ENCODE results near the gene MAP4K2.

MAP4K2 gene

GRCh38 chr11:64777449-64778222, 25.4 kb downstream of the MAP4K2 start:
- TF ChIP-seq CTCF (conservative IDR thresholded peaks at IDR 0.05; ENCODE audit: low read depth, low read length) = no peak
- no peak for DNase-seq (ENCODE audit: low read depth)
- peak overlapping the region; percentile 77 for H3K4me3 ChIP-seq (ENCODE audit: low read length)

- no peak for TF ChIP-seq CTCF (conservative IDR thresholded peaks at IDR 0.05; ENCODE audit: low read depth, low read length)
- DNase-seq (ENCODE audit: low read depth) = no peak
- H3K4me3 ChIP-seq (ENCODE audit: low read length) = peak overlapping the region; percentile 77
These were observed 26.1 kb downstream of the MAP4K2 start for GRCh38 chr11:64776875-64777274.

- DNase-seq (ENCODE audit: low read depth) = no peak
- no peak for TF ChIP-seq CTCF (conservative IDR thresholded peaks at IDR 0.05; ENCODE audit: low read depth, low read length)
- peak overlapping the region; percentile 77 for H3K4me3 ChIP-seq (ENCODE audit: low read length)
These were observed 26.6 kb downstream of the MAP4K2 start for GRCh38 chr11:64776425-64776824.

GRCh38 chr11:64774144-64774543, 28.9 kb downstream of the MAP4K2 start:
- no peak overlapping the region for H3K4me3 ChIP-seq (ENCODE audit: low read length)
- no peak for TF ChIP-seq CTCF (conservative IDR thresholded peaks at IDR 0.05; ENCODE audit: low read depth, low read length)
- DNase-seq (ENCODE audit: low read depth) = no peak

GRCh38 chr11:64772303-64773018, 30.6 kb downstream of the MAP4K2 start:
- DNase-seq (ENCODE audit: low read depth) = no peak
- no peak overlapping the region for H3K4me3 ChIP-seq (ENCODE audit: low read length)
- no peak for TF ChIP-seq CTCF (conservative IDR thresholded peaks at IDR 0.05; ENCODE audit: low read depth, low read length)

GRCh38 chr11:64771861-64772260, 31.2 kb downstream of the MAP4K2 start:
- DNase-seq (ENCODE audit: low read depth) = no peak
- TF ChIP-seq CTCF (conservative IDR thresholded peaks at IDR 0.05; ENCODE audit: low read depth, low read length) = no peak
- H3K4me3 ChIP-seq (ENCODE audit: low read length) = no peak overlapping the region

- TF ChIP-seq CTCF (conservative IDR thresholded peaks at IDR 0.05; ENCODE audit: low read depth, low read length) = no peak
- no peak for DNase-seq (ENCODE audit: low read depth)
- no peak overlapping the region for H3K4me3 ChIP-seq (ENCODE audit: low read length)
These were observed 32.9 kb downstream of the MAP4K2 start for GRCh38 chr11:64770120-64770519.

All from retinal pigment epithelial cell (primary cell).